Neural progenitor cell (in vitro differentiated cells): ENCODE results near the gene MAF. TPM values are rescaled to one million over a fixed set of nuclear protein-coding genes. Genes with fewer than 3 reads are reported as not detected.
A peak's percentile ranks its signal among the peaks of the same experiment; 100 is the strongest.

Experiments used
- DNase-seq: peaks from one replicate; pipeline ENCODE4 v3.0.0-alpha.2; 2016; ENCODE audit warnings: low spot score
- H2AFZ ChIP-seq: fragments of 200-600 bp; sonication (generic); replicated peaks from 2 replicates; pipeline ENCODE4 v1.6.1; 2016; ENCODE audit warnings: antibody characterized with exemption
- H3F3A ChIP-seq: fragments of 200-600 bp; sonication (generic); 2 replicates; pipeline ENCODE4 v1.6.1; 2016; ENCODE audit warnings: antibody characterized with exemption, low read depth
- H3K27ac ChIP-seq: fragments of 200-600 bp; sonication (generic); 2 replicates; pipeline ENCODE4 v1.5.1; 2016; ENCODE audit warnings: mild to moderate bottlenecking
- H3K27me3 ChIP-seq: fragments of 200-600 bp; sonication (generic); 2 replicates; pipeline ENCODE4 v1.6.1; 2016; ENCODE audit warnings: mild to moderate bottlenecking, moderate library complexity
- H3K36me3 ChIP-seq: fragments of 200-600 bp; sonication (generic); 2 replicates; pipeline ENCODE4 v1.5.1; 2016
- H3K4me1 ChIP-seq: fragments of 200-600 bp; sonication (generic); 2 replicates; pipeline ENCODE4 v1.6.1; 2016; ENCODE audit warnings: mixed run types
- H3K4me2 ChIP-seq: fragments of 200-600 bp; sonication (generic); 2 replicates; pipeline ENCODE4 v1.6.1; 2016
- H3K4me3 ChIP-seq: fragments of 200-600 bp; sonication (generic); 2 replicates; pipeline ENCODE4 v1.5.1; 2016
- H3K79me2 ChIP-seq: fragments of 200-600 bp; sonication (generic); 2 replicates; pipeline ENCODE4 v1.6.1; 2016; ENCODE audit warnings: low read depth
- H3K9ac ChIP-seq: fragments of 200-600 bp; sonication (generic); 2 replicates; pipeline ENCODE4 v1.6.1; 2016
- H3K9me3 ChIP-seq: fragments of 200-600 bp; sonication (generic); 2 replicates; pipeline ENCODE4 v1.5.1; 2016; ENCODE audit warnings: low read depth
- H4K20me1 ChIP-seq: fragments of 200-600 bp; sonication (generic); 2 replicates; pipeline ENCODE4 v1.6.1; 2016; ENCODE audit warnings: low read depth
- H3K27ac Mint-ChIP-seq: 3 replicates; pipeline ENCODE4 v1.8.0; 2021; ENCODE audit warnings: mixed read lengths
- H3K27me3 Mint-ChIP-seq: 2 replicates; pipeline ENCODE4 v1.8.0; 2022; ENCODE audit warnings: low read depth, mild to moderate bottlenecking, inconsistent platforms, moderate library complexity, mixed read lengths; ENCODE audit not compliant: insufficient read depth
- H3K36me3 Mint-ChIP-seq: 3 replicates; pipeline ENCODE4 v1.8.0; 2021; ENCODE audit warnings: mixed read lengths
- H3K4me1 Mint-ChIP-seq: 3 replicates; pipeline ENCODE4 v1.8.0; 2021; ENCODE audit warnings: mixed read lengths
- H3K4me3 Mint-ChIP-seq: 3 replicates; pipeline ENCODE4 v1.8.0; 2021; ENCODE audit warnings: mild to moderate bottlenecking, moderate library complexity, mixed read lengths
- H3K9me3 Mint-ChIP-seq: 3 replicates; pipeline ENCODE4 v1.8.0; 2020; ENCODE audit warnings: mixed read lengths
- EZH2 ChIP-seq: fragments of 200-600 bp; sonication (generic); IDR thresholded peaks from 2 replicates; pipeline ENCODE4 v1.6.1; 2017; ENCODE audit warnings: antibody characterized with exemption, mild to moderate bottlenecking, moderate library complexity
- EZH2phosphoT487 ChIP-seq: fragments of 200-600 bp; sonication (generic); IDR thresholded peaks from 2 replicates; pipeline ENCODE4 v1.6.1; 2017; ENCODE audit warnings: antibody characterized with exemption
- total RNA-seq: library from RNA; depleted of rRNA; stranded (reverse); fragments of >200 nt; gene quantifications from 2 replicates; pipeline ENCODE4 v1.2.3, GENCODE V29; 2015; ENCODE audit warnings: low replicate concordance
- TF ChIP-seq, protein P1 (sequence below): fragments of 200-600 bp; sonication (generic); IDR thresholded peaks from 2 replicates; pipeline ENCODE4 v1.5.1; 2017; ENCODE audit warnings: antibody characterized with exemption, mild to moderate bottlenecking

MAF gene
- total RNA-seq: 10.8 and 13.5 TPM in 2 replicates

- Histone ChIP-seq H3K79me2 (peaks cover 36% of the 10 kb centered on the region), H2AFZ (peak within 1 kb of the TSS; percentile 75), H3K27ac (peak within 1 kb of the TSS; percentile 3), H3K4me3 (peak within 1 kb of the TSS; percentile 85), H3F3A (peaks cover 20% of the 10 kb centered on the region), H3K9me3 (no peaks in the 10 kb centered on the region), H4K20me1 (no peaks in the 10 kb centered on the region), H3K4me2 (peak within 1 kb of the TSS; percentile 94), H3K27me3 (no peaks in the 10 kb centered on the region), H3K36me3 (no peaks in the 10 kb centered on the region), H3K9ac (no peak within 1 kb of the TSS), H3K4me1 (peaks cover 36% of the 10 kb centered on the region)
- DNase-seq: peak; percentile 95
- H3K27ac Mint-ChIP-seq: peak within 1 kb of the TSS; percentile 95
- H3K27me3 Mint-ChIP-seq: peaks cover 8% of the 10 kb centered on the region
- TF ChIP-seq EZH2phosphoT487 (no peak), EZH2 (peak; percentile 5)
- peaks cover 5% of the 10 kb centered on the region for H3K36me3 Mint-ChIP-seq
- H3K4me1 Mint-ChIP-seq: peaks cover 30% of the 10 kb centered on the region
- no peaks in the 10 kb centered on the region for H3K9me3 Mint-ChIP-seq
- H3K4me3 Mint-ChIP-seq: peak within 1 kb of the TSS; percentile 97
Observed at GRCh38 chr16:79600638-79601091, at the start of gene MAF. Gene MAF (minus strand): TSS chr16:79600737. CDS start chr16:79599902, 835 bp downstream.

- no peaks in the 10 kb centered on the region for H4K20me1 ChIP-seq
- no peaks in the 10 kb centered on the region for H3K36me3 ChIP-seq
- TF ChIP-seq, protein P1, sequence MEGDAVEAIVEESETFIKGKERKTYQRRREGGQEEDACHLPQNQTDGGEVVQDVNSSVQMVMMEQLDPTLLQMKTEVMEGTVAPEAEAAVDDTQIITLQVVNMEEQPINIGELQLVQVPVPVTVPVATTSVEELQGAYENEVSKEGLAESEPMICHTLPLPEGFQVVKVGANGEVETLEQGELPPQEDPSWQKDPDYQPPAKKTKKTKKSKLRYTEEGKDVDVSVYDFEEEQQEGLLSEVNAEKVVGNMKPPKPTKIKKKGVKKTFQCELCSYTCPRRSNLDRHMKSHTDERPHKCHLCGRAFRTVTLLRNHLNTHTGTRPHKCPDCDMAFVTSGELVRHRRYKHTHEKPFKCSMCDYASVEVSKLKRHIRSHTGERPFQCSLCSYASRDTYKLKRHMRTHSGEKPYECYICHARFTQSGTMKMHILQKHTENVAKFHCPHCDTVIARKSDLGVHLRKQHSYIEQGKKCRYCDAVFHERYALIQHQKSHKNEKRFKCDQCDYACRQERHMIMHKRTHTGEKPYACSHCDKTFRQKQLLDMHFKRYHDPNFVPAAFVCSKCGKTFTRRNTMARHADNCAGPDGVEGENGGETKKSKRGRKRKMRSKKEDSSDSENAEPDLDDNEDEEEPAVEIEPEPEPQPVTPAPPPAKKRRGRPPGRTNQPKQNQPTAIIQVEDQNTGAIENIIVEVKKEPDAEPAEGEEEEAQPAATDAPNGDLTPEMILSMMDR: no peak
- TF ChIP-seq EZH2 (no peak), EZH2phosphoT487 (no peak)
- H3K27ac ChIP-seq: no peak overlapping the region
- H3K4me1 ChIP-seq: peaks cover 5% of the 10 kb centered on the region
- H3K9ac ChIP-seq: no peak overlapping the region
- H2AFZ ChIP-seq: no peak overlapping the region
- H3K79me2 ChIP-seq: no peaks in the 10 kb centered on the region
- no peak for DNase-seq
- H3K4me2 ChIP-seq: no peak overlapping the region
- no peak overlapping the region for H3K4me3 ChIP-seq
- Mint-ChIP-seq H3K4me3 (no peak overlapping the region), H3K27ac (no peak overlapping the region), H3K27me3 (peaks cover 2% of the 10 kb centered on the region), H3K4me1 (peaks cover 9% of the 10 kb centered on the region), H3K9me3 (no peaks in the 10 kb centered on the region), H3K36me3 (no peaks in the 10 kb centered on the region)
- H3K27me3 ChIP-seq: no peaks in the 10 kb centered on the region
- H3F3A ChIP-seq: no peaks in the 10 kb centered on the region
- no peaks in the 10 kb centered on the region for H3K9me3 ChIP-seq
Observed at GRCh38 chr16:79648826-79649225, 48.3 kb upstream of the MAF start.

- Histone ChIP-seq H4K20me1 (no peaks in the 10 kb centered on the region), H3K79me2 (no peaks in the 10 kb centered on the region), H3K27me3 (no peaks in the 10 kb centered on the region), H3K4me3 (no peak overlapping the region), H3K27ac (no peak overlapping the region), H3K9me3 (no peaks in the 10 kb centered on the region), H3K36me3 (no peaks in the 10 kb centered on the region), H2AFZ (no peak overlapping the region), H3K9ac (no peak overlapping the region), H3K4me1 (peaks cover 5% of the 10 kb centered on the region), H3F3A (no peaks in the 10 kb centered on the region), H3K4me2 (no peak overlapping the region)
- no peak for DNase-seq
- no peak for TF ChIP-seq EZH2phosphoT487
- no peak for TF ChIP-seq EZH2
- TF ChIP-seq, protein P1: no peak
- Mint-ChIP-seq H3K27me3 (peaks cover 2% of the 10 kb centered on the region), H3K36me3 (no peaks in the 10 kb centered on the region), H3K4me3 (no peak overlapping the region), H3K27ac (no peak overlapping the region), H3K4me1 (peaks cover 9% of the 10 kb centered on the region), H3K9me3 (no peaks in the 10 kb centered on the region)
Observed at GRCh38 chr16:79647586-79647985, 47.0 kb upstream of the MAF start.

DNA sequence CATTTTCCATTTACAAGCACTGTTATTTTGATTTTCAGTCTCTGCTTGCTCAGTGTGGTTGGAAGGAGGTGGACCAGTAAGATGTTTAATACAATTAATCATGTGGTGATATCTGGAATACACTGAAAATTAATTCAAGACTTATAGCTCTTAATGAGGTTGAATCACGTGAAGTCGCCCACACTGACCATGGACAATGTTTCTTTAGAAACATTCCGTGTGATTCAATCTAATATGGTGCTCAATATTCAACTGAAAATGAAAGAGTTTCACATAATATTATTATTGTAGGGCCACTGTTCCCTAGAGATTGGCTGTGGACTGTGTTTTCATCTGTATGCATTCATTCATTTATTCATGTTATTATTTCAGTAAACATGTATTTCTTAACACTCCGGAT is 45.2 kb upstream of the MAF start:
- no peaks in the 10 kb centered on the region for H3K36me3 Mint-ChIP-seq
- H3K27me3 Mint-ChIP-seq: peaks cover 7% of the 10 kb centered on the region
- H3K4me3 Mint-ChIP-seq: no peak overlapping the region
- Histone ChIP-seq H3F3A (no peaks in the 10 kb centered on the region), H3K27me3 (no peaks in the 10 kb centered on the region), H3K36me3 (no peaks in the 10 kb centered on the region), H3K9ac (no peak overlapping the region), H2AFZ (no peak overlapping the region), H3K9me3 (no peaks in the 10 kb centered on the region), H3K27ac (no peak overlapping the region), H4K20me1 (no peaks in the 10 kb centered on the region), H3K79me2 (no peaks in the 10 kb centered on the region), H3K4me3 (no peak overlapping the region), H3K4me1 (peaks cover 5% of the 10 kb centered on the region), H3K4me2 (no peak overlapping the region)
- no peak for DNase-seq
- peaks cover 3% of the 10 kb centered on the region for H3K9me3 Mint-ChIP-seq
- TF ChIP-seq, protein P1: no peak
- TF ChIP-seq EZH2 (no peak), EZH2phosphoT487 (no peak)
- no peak overlapping the region for H3K27ac Mint-ChIP-seq
- peaks cover 12% of the 10 kb centered on the region for H3K4me1 Mint-ChIP-seq
